Neural cell (in vitro differentiated cells): ENCODE data around the gene UBE2V1. TPM values are rescaled to one million over a fixed set of nuclear protein-coding genes. Genes with fewer than 3 reads are reported as not detected.

Experiments used
- H2AFZ ChIP-seq: fragments of 200-600, 300-800 bp; sonication (generic), shearing (Covaris generic); 2 replicates; pipeline ENCODE4 v1.6.0; 2014; ENCODE audit warnings: low read depth, mild to moderate bottlenecking, antibody characterized with exemption, low read length, moderate library complexity
- H3F3A ChIP-seq: fragments of 200-600 bp; shearing (Covaris generic); 2 replicates; pipeline ENCODE4 v1.6.1; 2016; ENCODE audit warnings: mild to moderate bottlenecking, moderate library complexity, mixed read lengths, antibody characterized with exemption, low read length; ENCODE audit not compliant: insufficient read depth, poor library complexity, severe bottlenecking
- H3K27ac ChIP-seq: fragments of 200-600, 300-800 bp; sonication (generic), shearing (Covaris generic); 2 replicates; pipeline ENCODE4 v1.5.1; 2014; ENCODE audit warnings: mild to moderate bottlenecking, low read length, moderate library complexity
- H3K27me3 ChIP-seq: fragments of 300-800, 200-600 bp; sonication (generic), shearing (Covaris generic); 2 replicates; pipeline ENCODE4 v1.6.0; 2014; ENCODE audit warnings: mild to moderate bottlenecking, low read depth, low read length, moderate library complexity; ENCODE audit not compliant: insufficient read depth
- H3K36me3 ChIP-seq: fragments of 300-800, 200-600 bp; sonication (generic), shearing (Covaris generic); 2 replicates; pipeline ENCODE4 v1.5.1; 2014; ENCODE audit warnings: mild to moderate bottlenecking, antibody characterized with exemption, low read length, moderate library complexity; ENCODE audit not compliant: insufficient read depth
- H3K4me2 ChIP-seq: fragments of 300-800, 200-600 bp; sonication (generic), shearing (Covaris generic); 2 replicates; pipeline ENCODE4 v1.6.0; 2014; ENCODE audit warnings: mild to moderate bottlenecking, low read length
- H3K4me3 ChIP-seq: fragments of 300-800, 200-600 bp; sonication (generic), shearing (Covaris generic); 2 replicates; pipeline ENCODE4 v1.5.1; 2014; ENCODE audit warnings: mild to moderate bottlenecking, low read length, moderate library complexity
- H3K79me2 ChIP-seq: fragments of 200-600 bp; shearing (Covaris generic); replicated peaks from 2 replicates; pipeline ENCODE4 v1.6.0; 2014; ENCODE audit warnings: mild to moderate bottlenecking, low read length, moderate library complexity; ENCODE audit not compliant: insufficient read depth
- H3K9ac ChIP-seq: fragments of 300-800, 200-600 bp; sonication (generic), shearing (Covaris generic); 2 replicates; pipeline ENCODE4 v1.6.1; 2016; ENCODE audit warnings: mild to moderate bottlenecking, low read length, mixed read lengths
- H3K9me2 ChIP-seq: fragments of 200-600 bp; shearing (Covaris generic); 2 replicates; pipeline ENCODE4 v1.6.1; 2016; ENCODE audit warnings: mild to moderate bottlenecking, low read length, mixed read lengths; ENCODE audit not compliant: insufficient read depth
- H3K9me3 ChIP-seq: fragments of 200-600, 300-800 bp; sonication (generic), shearing (Covaris generic); 2 replicates; pipeline ENCODE4 v1.6.1; 2016; ENCODE audit warnings: mild to moderate bottlenecking, mixed run types, low read length, moderate library complexity, mixed read lengths
- H4K20me1 ChIP-seq: fragments of 200-600 bp; shearing (Covaris generic); 2 replicates; pipeline ENCODE4 v1.6.1; 2016; ENCODE audit warnings: mild to moderate bottlenecking, mixed run types; ENCODE audit not compliant: insufficient read depth
- CTCF ChIP-seq: fragments of 450-650 bp; IDR thresholded peaks from 2 replicates; pipeline ENCODE4 v1.5.1; 2014; ENCODE audit warnings: antibody characterized with exemption, mild to moderate bottlenecking, moderate library complexity; ENCODE audit not compliant: poor library complexity, severe bottlenecking
- EP300 ChIP-seq: fragments of 450-650 bp; conservative IDR thresholded peaks from 2 replicates; pipeline ENCODE4 v1.6.1; 2014; ENCODE audit warnings: antibody characterized with exemption, mild to moderate bottlenecking, moderate library complexity; ENCODE audit not compliant: poor library complexity, severe bottlenecking
- EZH2 ChIP-seq: fragments of 200-600, 300-800 bp; shearing (Covaris generic), sonication (generic); IDR thresholded peaks from 2 replicates; pipeline ENCODE4 v1.6.1; 2014; ENCODE audit warnings: antibody characterized with exemption, low read length, borderline replicate concordance, mild to moderate bottlenecking; ENCODE audit not compliant: insufficient read depth, poor library complexity, severe bottlenecking
- MXI1 ChIP-seq: fragments of 450-650 bp; conservative IDR thresholded peaks from 2 replicates; pipeline ENCODE4 v1.6.1; 2014; ENCODE audit warnings: antibody characterized with exemption, mild to moderate bottlenecking; ENCODE audit not compliant: poor library complexity, severe bottlenecking
- POLR2AphosphoS5 ChIP-seq: IDR thresholded peaks from 2 replicates; pipeline ENCODE4 v1.6.1; 2012
- RAD21 ChIP-seq: fragments of 450-650 bp; conservative IDR thresholded peaks from 2 replicates; pipeline ENCODE4 v1.6.1; 2014; ENCODE audit warnings: antibody characterized with exemption, mild to moderate bottlenecking, moderate library complexity
- REST ChIP-seq: IDR thresholded peaks from 2 replicates; pipeline ENCODE4 v1.6.1; 2012; ENCODE audit warnings: borderline replicate concordance
- SMC3 ChIP-seq: fragments of 450-650 bp; conservative IDR thresholded peaks from 2 replicates; pipeline ENCODE4 v1.6.1; 2014; ENCODE audit warnings: antibody characterized with exemption, mild to moderate bottlenecking, moderate library complexity; ENCODE audit not compliant: poor library complexity
- TAF1 ChIP-seq: IDR thresholded peaks from 2 replicates; pipeline ENCODE4 v1.6.1; 2012; ENCODE audit warnings: low read depth
- polyA plus RNA-seq: library from polyadenylated mRNA; depleted of rRNA; stranded (reverse); fragments of >200 nt; gene quantifications from 2 replicates; pipeline ENCODE4 v1.2.3, GENCODE V29; 2014

UBE2V1 gene
- polyA plus RNA-seq, 1 donor from 2014 or later = 34.4 TPM

GRCh38 chr20:50073500-50073899, 39.5 kb downstream of the UBE2V1 start:
- H3K36me3 ChIP-seq = no peaks in the 10 kb centered on the region
- no peak overlapping the region for H3K9ac ChIP-seq
- H3K9me2 ChIP-seq = no peaks in the 10 kb centered on the region
- H3K27ac ChIP-seq = no peak overlapping the region
- H2AFZ ChIP-seq = no peak overlapping the region
- H3K9me3 ChIP-seq = no peaks in the 10 kb centered on the region
- no peaks in the 10 kb centered on the region for H3K27me3 ChIP-seq
- H3K79me2 ChIP-seq = no peaks in the 10 kb centered on the region
- no peak overlapping the region for H3K4me3 ChIP-seq
- H3F3A ChIP-seq = no peaks in the 10 kb centered on the region
- TF ChIP-seq MXI1 (no peak), CTCF (no peak), SMC3 (no peak), EP300 (no peak), POLR2AphosphoS5 (no peak), RAD21 (no peak), EZH2 (no peak), REST (no peak), TAF1 (no peak)
- H4K20me1 ChIP-seq = no peaks in the 10 kb centered on the region
- H3K4me2 ChIP-seq = no peak overlapping the region

GRCh38 chr20:50071039-50071888, 41.7 kb downstream of the UBE2V1 start:
- Histone ChIP-seq H3K36me3 (no peaks in the 10 kb centered on the region), H3K9ac (no peak overlapping the region), H3K4me2 (no peak overlapping the region), H3K4me3 (peak overlapping the region; percentile 46), H2AFZ (no peak overlapping the region), H3K27me3 (no peaks in the 10 kb centered on the region), H4K20me1 (no peaks in the 10 kb centered on the region), H3K9me3 (no peaks in the 10 kb centered on the region), H3K79me2 (no peaks in the 10 kb centered on the region), H3K9me2 (no peaks in the 10 kb centered on the region), H3F3A (no peaks in the 10 kb centered on the region), H3K27ac (no peak overlapping the region)
- TF ChIP-seq CTCF (peak; percentile 92), RAD21 (peak; percentile 83), TAF1 (no peak), POLR2AphosphoS5 (no peak), REST (no peak), SMC3 (peak; percentile 79), EZH2 (no peak), EP300 (no peak), MXI1 (peak; percentile 25)
